HepG2 (cell line): ENCODE results near the gene RAB40C. TPM values are rescaled to one million over a fixed set of nuclear protein-coding genes. Genes with fewer than 3 reads are reported as not detected.
A peak's percentile ranks its signal among the peaks of the same experiment; 100 is the strongest.

Source experiments
- ATF7-NPFF ChIP-seq: sonication (generic); formaldehyde crosslinking; IDR thresholded peaks from 2 replicates; pipeline ENCODE4 v1.8.1; 2023; ENCODE audit warnings: mild to moderate bottlenecking, low read depth, missing genetic modification reagents, moderate library complexity
- CEBPB ChIP-seq: IDR thresholded peaks from 2 replicates; pipeline ENCODE4 v1.6.1; 2011; ENCODE audit warnings: low read depth, low read length, improper control_type of control experiment, borderline replicate concordance
- GTF3A ChIP-seq: sonication (generic); formaldehyde crosslinking; conservative IDR thresholded peaks from 2 replicates; pipeline ENCODE4 v1.4.0; 2020; ENCODE audit warnings: mild to moderate bottlenecking, missing genetic modification reagents
- HMG20A ChIP-seq: IDR thresholded peaks from 2 replicates; pipeline ENCODE4 v1.6.1; 2016; ENCODE audit warnings: borderline replicate concordance
- JDP2 ChIP-seq: sonication (generic); formaldehyde crosslinking; IDR thresholded peaks from 2 replicates; pipeline ENCODE4 v1.8.1; 2022; ENCODE audit warnings: missing genetic modification reagents, borderline replicate concordance
- KLF13 ChIP-seq: sonication (generic); formaldehyde crosslinking; IDR thresholded peaks from 2 replicates; pipeline ENCODE4 v1.4.0; 2020; ENCODE audit warnings: mild to moderate bottlenecking, missing genetic modification reagents
- RBAK ChIP-seq: sonication (generic); formaldehyde crosslinking; IDR thresholded peaks from 2 replicates; pipeline ENCODE4 v1.5.1; 2020; ENCODE audit warnings: mild to moderate bottlenecking, missing genetic modification reagents
- ZFYVE20 ChIP-seq: sonication (generic); formaldehyde crosslinking; IDR thresholded peaks from 2 replicates; pipeline ENCODE4 v1.8.0; 2023; ENCODE audit warnings: low read depth, mild to moderate bottlenecking, moderate library complexity, missing genetic modification reagents, borderline replicate concordance
- ZNF670 ChIP-seq: sonication (generic); formaldehyde crosslinking; IDR thresholded peaks from 2 replicates; pipeline ENCODE4 v1.8.0; 2022; ENCODE audit warnings: mild to moderate bottlenecking, missing genetic modification reagents, borderline replicate concordance
- ZNF672 ChIP-seq: sonication (generic); formaldehyde crosslinking; IDR thresholded peaks from 2 replicates; pipeline ENCODE4 v1.8.1; 2022; ENCODE audit warnings: missing genetic modification reagents
- ZNF878 ChIP-seq: sonication (generic); formaldehyde crosslinking; IDR thresholded peaks from 2 replicates; pipeline ENCODE4 v1.8.1; 2023; ENCODE audit warnings: mild to moderate bottlenecking, missing genetic modification reagents, moderate library complexity
- polyA plus RNA-seq, 8 experiments: library from polyadenylated mRNA; depleted of rRNA in 3 of 8; stranded (reverse) in 7 of 8; unstranded in 1 of 8; fragments of >200 nt; fragmentation: Illumina TruSeq in 4 of 8; extraction: Trizol in 4 of 8; gene quantifications; 2 replicates each; pipeline versions ENCODE4 v1.2.1 to v1.2.3, GENCODE V29; 2011 to 2016; ENCODE audit warnings: low read depth in 4 of 8, missing spikeins in 1 of 8, mixed read lengths in 1 of 8; ENCODE audit not compliant: insufficient read depth in 1 of 8
- total RNA-seq, 5 experiments: library from RNA; depleted of rRNA; stranded (reverse); fragments of >200 nt; fragmentation: Illumina TruSeq; extraction: Trizol; gene quantifications; 2 replicates each; pipeline ENCODE4 v1.2.3, GENCODE V29; 2016; ENCODE audit warnings: low read depth in 1 of 5
- TF ChIP-seq, protein P1 (sequence below): sonication (generic); formaldehyde crosslinking; IDR thresholded peaks from 2 replicates; pipeline ENCODE4 v1.5.0; 2020; ENCODE audit warnings: mild to moderate bottlenecking, missing genetic modification reagents
- TF ChIP-seq, protein P2 (sequence below): sonication (generic); formaldehyde crosslinking; IDR thresholded peaks from 2 replicates; pipeline ENCODE4 v1.4.0; 2020; ENCODE audit warnings: missing genetic modification reagents; ENCODE audit errors: not compliant biosample characterization
- TF ChIP-seq, protein P3 (sequence below): sonication (generic); formaldehyde crosslinking; IDR thresholded peaks from 2 replicates; pipeline ENCODE4 v1.4.0; 2020; ENCODE audit warnings: missing genetic modification reagents
- TF ChIP-seq, protein P4 (sequence below): sonication (generic); formaldehyde crosslinking; IDR thresholded peaks from 2 replicates; pipeline ENCODE4 v1.8.1; 2023; ENCODE audit warnings: mild to moderate bottlenecking, missing genetic modification reagents
- TF ChIP-seq, protein P5 (sequence below): sonication (generic); formaldehyde crosslinking; IDR thresholded peaks from 2 replicates; pipeline ENCODE4 v1.4.0; 2020; ENCODE audit warnings: mild to moderate bottlenecking, missing genetic modification reagents

Gene RAB40C
- total and polyA plus RNA-seq, 2 of the 13 experiments (the other 11 are each of a cell fraction or from before 2014, with no cell fraction given) = 7.7 to 11.5 TPM

DNA sequence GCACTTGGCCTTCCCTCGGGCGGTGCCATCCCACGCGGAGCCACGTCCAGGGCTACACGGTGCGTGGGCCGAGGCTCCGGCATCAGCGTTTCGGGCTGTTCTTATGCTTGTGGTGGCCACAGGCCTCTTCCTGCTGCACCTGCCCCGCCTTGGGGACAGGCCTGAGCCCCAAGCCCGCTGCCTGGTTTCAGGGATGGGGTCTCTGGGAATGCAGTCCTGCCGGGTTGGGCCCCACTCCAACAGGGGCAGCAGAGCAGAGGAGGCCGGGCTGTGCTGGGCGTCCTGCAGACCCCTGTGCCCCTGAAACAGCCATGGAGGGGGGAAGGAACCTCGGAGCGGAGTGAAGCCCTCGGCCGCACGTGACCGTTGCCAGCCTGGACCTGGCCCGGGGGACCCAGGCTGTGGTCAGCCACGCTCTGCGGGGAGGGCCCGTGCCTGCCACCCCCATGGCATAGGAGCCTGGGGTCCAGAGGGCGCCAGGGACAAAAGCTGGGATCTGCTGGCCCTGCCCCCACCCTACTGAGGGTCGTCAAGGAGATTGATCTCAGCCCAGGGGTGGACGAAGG lies 40.5 kb downstream of the RAB40C start (continued):
- TF ChIP-seq RBAK (CRISPR knock-in tag) (peak; percentile 36; the same call in 1 of the 2 replicates), JDP2 (no peak), ATF7-NPFF (CRISPR knock-in tag) (no peak; the same call in 1 of the 2 replicates), ZFYVE20 (CRISPR knock-in tag) (no peak), CEBPB (no peak), ZNF670 (CRISPR knock-in tag) (no peak), ZNF878 (CRISPR knock-in tag) (peak; percentile 72; the same call in 1 of the 2 replicates), KLF13 (CRISPR knock-in tag) (no peak), HMG20A (CRISPR knock-in tag) (0 out of 2 replicates have a peak, but pooled peaks have one; percentile 3), GTF3A (CRISPR knock-in tag) (no peak; the same call in 1 of the 2 replicates), ZNF672 (CRISPR knock-in tag) (no peak)
- TF ChIP-seq, protein P1, sequence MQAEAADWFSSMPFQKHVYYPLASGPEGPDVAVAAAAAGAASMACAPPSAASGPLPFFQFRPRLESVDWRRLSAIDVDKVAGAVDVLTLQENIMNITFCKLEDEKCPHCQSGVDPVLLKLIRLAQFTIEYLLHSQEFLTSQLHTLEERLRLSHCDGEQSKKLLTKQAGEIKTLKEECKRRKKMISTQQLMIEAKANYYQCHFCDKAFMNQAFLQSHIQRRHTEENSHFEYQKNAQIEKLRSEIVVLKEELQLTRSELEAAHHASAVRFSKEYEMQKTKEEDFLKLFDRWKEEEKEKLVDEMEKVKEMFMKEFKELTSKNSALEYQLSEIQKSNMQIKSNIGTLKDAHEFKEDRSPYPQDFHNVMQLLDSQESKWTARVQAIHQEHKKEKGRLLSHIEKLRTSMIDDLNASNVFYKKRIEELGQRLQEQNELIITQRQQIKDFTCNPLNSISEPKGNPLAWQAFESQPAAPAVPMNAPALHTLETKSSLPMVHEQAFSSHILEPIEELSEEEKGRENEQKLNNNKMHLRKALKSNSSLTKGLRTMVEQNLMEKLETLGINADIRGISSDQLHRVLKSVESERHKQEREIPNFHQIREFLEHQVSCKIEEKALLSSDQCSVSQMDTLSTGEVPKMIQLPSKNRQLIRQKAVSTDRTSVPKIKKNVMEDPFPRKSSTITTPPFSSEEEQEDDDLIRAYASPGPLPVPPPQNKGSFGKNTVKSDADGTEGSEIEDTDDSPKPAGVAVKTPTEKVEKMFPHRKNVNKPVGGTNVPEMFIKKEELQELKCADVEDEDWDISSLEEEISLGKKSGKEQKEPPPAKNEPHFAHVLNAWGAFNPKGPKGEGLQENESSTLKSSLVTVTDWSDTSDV (CRISPR knock-in tag) = no peak
- TF ChIP-seq, protein P2, sequence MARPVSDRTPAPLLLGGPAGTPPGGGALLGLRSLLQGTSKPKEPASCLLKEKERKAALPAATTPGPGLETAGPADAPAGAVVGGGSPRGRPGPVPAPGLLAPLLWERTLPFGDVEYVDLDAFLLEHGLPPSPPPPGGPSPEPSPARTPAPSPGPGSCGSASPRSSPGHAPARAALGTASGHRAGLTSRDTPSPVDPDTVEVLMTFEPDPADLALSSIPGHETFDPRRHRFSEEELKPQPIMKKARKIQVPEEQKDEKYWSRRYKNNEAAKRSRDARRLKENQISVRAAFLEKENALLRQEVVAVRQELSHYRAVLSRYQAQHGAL (CRISPR knock-in tag) = peak; percentile 41
- TF ChIP-seq, protein P3, sequence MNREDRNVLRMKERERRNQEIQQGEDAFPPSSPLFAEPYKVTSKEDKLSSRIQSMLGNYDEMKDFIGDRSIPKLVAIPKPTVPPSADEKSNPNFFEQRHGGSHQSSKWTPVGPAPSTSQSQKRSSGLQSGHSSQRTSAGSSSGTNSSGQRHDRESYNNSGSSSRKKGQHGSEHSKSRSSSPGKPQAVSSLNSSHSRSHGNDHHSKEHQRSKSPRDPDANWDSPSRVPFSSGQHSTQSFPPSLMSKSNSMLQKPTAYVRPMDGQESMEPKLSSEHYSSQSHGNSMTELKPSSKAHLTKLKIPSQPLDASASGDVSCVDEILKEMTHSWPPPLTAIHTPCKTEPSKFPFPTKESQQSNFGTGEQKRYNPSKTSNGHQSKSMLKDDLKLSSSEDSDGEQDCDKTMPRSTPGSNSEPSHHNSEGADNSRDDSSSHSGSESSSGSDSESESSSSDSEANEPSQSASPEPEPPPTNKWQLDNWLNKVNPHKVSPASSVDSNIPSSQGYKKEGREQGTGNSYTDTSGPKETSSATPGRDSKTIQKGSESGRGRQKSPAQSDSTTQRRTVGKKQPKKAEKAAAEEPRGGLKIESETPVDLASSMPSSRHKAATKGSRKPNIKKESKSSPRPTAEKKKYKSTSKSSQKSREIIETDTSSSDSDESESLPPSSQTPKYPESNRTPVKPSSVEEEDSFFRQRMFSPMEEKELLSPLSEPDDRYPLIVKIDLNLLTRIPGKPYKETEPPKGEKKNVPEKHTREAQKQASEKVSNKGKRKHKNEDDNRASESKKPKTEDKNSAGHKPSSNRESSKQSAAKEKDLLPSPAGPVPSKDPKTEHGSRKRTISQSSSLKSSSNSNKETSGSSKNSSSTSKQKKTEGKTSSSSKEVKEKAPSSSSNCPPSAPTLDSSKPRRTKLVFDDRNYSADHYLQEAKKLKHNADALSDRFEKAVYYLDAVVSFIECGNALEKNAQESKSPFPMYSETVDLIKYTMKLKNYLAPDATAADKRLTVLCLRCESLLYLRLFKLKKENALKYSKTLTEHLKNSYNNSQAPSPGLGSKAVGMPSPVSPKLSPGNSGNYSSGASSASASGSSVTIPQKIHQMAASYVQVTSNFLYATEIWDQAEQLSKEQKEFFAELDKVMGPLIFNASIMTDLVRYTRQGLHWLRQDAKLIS = no peak
- TF ChIP-seq, protein P4, sequence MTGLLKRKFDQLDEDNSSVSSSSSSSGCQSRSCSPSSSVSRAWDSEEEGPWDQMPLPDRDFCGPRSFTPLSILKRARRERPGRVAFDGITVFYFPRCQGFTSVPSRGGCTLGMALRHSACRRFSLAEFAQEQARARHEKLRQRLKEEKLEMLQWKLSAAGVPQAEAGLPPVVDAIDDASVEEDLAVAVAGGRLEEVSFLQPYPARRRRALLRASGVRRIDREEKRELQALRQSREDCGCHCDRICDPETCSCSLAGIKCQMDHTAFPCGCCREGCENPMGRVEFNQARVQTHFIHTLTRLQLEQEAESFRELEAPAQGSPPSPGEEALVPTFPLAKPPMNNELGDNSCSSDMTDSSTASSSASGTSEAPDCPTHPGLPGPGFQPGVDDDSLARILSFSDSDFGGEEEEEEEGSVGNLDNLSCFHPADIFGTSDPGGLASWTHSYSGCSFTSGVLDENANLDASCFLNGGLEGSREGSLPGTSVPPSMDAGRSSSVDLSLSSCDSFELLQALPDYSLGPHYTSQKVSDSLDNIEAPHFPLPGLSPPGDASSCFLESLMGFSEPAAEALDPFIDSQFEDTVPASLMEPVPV = no peak; the same call in 1 of the 2 replicates
- TF ChIP-seq, protein P5, sequence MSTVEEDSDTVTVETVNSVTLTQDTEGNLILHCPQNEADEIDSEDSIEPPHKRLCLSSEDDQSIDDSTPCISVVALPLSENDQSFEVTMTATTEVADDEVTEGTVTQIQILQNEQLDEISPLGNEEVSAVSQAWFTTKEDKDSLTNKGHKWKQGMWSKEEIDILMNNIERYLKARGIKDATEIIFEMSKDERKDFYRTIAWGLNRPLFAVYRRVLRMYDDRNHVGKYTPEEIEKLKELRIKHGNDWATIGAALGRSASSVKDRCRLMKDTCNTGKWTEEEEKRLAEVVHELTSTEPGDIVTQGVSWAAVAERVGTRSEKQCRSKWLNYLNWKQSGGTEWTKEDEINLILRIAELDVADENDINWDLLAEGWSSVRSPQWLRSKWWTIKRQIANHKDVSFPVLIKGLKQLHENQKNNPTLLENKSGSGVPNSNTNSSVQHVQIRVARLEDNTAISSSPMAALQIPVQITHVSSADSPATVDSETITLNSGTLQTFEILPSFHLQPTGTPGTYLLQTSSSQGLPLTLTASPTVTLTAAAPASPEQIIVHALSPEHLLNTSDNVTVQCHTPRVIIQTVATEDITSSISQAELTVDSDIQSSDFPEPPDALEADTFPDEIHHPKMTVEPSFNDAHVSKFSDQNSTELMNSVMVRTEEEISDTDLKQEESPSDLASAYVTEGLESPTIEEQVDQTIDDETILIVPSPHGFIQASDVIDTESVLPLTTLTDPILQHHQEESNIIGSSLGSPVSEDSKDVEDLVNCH (CRISPR knock-in tag) = no peak
